Chondrocyte (in vitro differentiated cells): ENCODE results near the gene EXD3. TPM values are rescaled to one million over a fixed set of nuclear protein-coding genes. Genes with fewer than 3 reads are reported as not detected.
A peak's percentile ranks its signal among the peaks of the same experiment; 100 is the strongest.
"Not testable (repeated sequence)": the region's sequence is repeated elsewhere in the genome, so short reads cannot be mapped to it uniquely, and the experiment has no call there.

Experiments
- DNase-seq: peaks from one replicate; pipeline ENCODE4 v3.0.0; 2021; ENCODE audit warnings: mixed read lengths, low spot score
- H3K27ac Mint-ChIP-seq: one replicate; pipeline ENCODE4 v1.8.0; 2021; ENCODE audit warnings: mild to moderate bottlenecking, moderate library complexity, mixed read lengths; ENCODE audit not compliant: unreplicated experiment
- H3K27me3 Mint-ChIP-seq: 2 replicates; pipeline ENCODE4 v1.8.0; 2021; ENCODE audit warnings: low read depth, mixed read lengths
- H3K36me3 Mint-ChIP-seq: 2 replicates; pipeline ENCODE4 v1.8.0; 2021; ENCODE audit warnings: low read depth, mixed read lengths
- H3K4me1 Mint-ChIP-seq: 2 replicates; pipeline ENCODE4 v1.8.0; 2021; ENCODE audit warnings: low read depth, mild to moderate bottlenecking, mixed read lengths
- H3K4me3 Mint-ChIP-seq: one replicate; pipeline ENCODE4 v1.8.0; 2021; ENCODE audit warnings: mild to moderate bottlenecking, moderate library complexity, mixed read lengths; ENCODE audit not compliant: unreplicated experiment
- H3K9me3 Mint-ChIP-seq: 2 replicates; pipeline ENCODE4 v1.8.0; 2021; ENCODE audit warnings: low read depth, mixed read lengths
- microRNA-seq: library from miRNA; unstranded; fragments of <30 nt; microRNA quantifications from one replicate; pipeline ENCODE4 v1.2.0, GENCODE V29; 2020; ENCODE audit warnings: borderline number of aligned reads
- total RNA-seq: library from RNA; stranded (reverse); gene quantifications from 3 replicates; pipeline ENCODE4 v1.2.1, GENCODE V29; 2021
- TF ChIP-seq, protein P1 (sequence below): fragments of 200-600 bp; sonication (generic); IDR thresholded peaks from 2 replicates; pipeline ENCODE4 v1.5.0; 2021; ENCODE audit warnings: antibody characterized with exemption, mild to moderate bottlenecking, moderate library complexity

Gene EXD3
- total RNA-seq, 1 donor from 2014 or later = 11.6 TPM

DNA sequence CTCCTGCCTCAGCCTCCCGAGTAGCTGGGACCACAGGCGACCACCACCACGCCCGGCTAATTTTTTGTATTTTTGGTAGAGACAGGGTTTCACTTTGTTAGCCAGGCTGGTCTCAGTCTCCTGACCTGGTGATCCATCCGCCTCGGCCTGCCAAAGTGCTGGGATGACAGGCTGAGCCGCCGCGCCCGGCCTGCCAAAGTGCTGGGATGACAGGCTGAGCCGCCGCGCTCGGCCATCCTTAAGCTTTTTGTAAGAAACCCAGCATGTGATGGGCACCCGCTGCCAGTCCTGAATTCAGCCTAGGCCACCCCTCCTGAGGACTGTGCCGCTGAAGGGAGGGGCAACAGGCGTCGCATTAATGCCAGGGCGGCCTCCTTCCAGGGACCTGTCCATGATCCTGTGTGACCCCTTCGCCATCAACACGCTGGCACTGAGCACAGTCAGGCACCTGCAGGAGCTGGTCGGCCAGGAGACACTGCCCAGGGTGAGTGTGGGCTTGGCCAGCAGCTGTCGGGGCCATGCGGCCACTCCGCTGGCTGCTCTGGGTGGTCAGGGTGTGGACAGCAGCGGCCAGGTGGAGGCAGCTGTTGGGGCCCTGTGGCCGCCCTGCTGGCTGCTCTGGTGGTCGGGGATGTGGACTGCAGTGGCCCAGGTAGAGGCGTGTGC, 157.3 kb downstream of the EXD3 start:
- H3K27ac Mint-ChIP-seq = no peak overlapping the region
- no peaks in the 10 kb centered on the region for H3K27me3 Mint-ChIP-seq
- H3K9me3 Mint-ChIP-seq = no peaks in the 10 kb centered on the region
- DNase-seq = no peak
- peaks cover 33% of the 10 kb centered on the region for H3K4me1 Mint-ChIP-seq
- TF ChIP-seq, protein P1, sequence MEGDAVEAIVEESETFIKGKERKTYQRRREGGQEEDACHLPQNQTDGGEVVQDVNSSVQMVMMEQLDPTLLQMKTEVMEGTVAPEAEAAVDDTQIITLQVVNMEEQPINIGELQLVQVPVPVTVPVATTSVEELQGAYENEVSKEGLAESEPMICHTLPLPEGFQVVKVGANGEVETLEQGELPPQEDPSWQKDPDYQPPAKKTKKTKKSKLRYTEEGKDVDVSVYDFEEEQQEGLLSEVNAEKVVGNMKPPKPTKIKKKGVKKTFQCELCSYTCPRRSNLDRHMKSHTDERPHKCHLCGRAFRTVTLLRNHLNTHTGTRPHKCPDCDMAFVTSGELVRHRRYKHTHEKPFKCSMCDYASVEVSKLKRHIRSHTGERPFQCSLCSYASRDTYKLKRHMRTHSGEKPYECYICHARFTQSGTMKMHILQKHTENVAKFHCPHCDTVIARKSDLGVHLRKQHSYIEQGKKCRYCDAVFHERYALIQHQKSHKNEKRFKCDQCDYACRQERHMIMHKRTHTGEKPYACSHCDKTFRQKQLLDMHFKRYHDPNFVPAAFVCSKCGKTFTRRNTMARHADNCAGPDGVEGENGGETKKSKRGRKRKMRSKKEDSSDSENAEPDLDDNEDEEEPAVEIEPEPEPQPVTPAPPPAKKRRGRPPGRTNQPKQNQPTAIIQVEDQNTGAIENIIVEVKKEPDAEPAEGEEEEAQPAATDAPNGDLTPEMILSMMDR = no peak
- H3K4me3 Mint-ChIP-seq = no peak overlapping the region
- H3K36me3 Mint-ChIP-seq = peaks cover 13% of the 10 kb centered on the region

DNA sequence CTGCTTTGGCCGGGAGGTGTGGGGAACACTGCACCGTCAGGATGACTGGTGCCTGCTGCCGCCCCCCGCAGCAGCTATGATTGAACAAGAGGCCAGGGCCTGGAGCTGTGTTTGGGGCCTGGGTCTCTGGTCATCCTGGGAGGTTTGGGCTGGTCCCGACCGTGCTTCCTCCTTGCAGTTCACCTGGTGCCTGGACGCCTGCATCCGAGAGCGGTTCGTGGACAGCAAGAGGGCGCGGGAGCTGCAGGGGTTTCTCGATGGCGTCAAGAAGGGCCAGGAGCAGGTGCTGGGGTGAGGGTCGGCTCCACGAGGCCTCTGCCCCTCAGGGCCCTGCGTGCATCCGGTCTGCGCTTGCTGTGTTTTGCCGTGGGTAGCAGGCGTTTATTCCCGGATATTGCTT, 158.9 kb downstream of the EXD3 start:
- Mint-ChIP-seq H3K27me3 (no peaks in the 10 kb centered on the region), H3K4me3 (no peak overlapping the region), H3K9me3 (no peaks in the 10 kb centered on the region), H3K4me1 (peaks cover 24% of the 10 kb centered on the region), H3K27ac (no peak overlapping the region), H3K36me3 (peaks cover 7% of the 10 kb centered on the region)
- DNase-seq = no peak
- TF ChIP-seq, protein P1 = no peak

DNA sequence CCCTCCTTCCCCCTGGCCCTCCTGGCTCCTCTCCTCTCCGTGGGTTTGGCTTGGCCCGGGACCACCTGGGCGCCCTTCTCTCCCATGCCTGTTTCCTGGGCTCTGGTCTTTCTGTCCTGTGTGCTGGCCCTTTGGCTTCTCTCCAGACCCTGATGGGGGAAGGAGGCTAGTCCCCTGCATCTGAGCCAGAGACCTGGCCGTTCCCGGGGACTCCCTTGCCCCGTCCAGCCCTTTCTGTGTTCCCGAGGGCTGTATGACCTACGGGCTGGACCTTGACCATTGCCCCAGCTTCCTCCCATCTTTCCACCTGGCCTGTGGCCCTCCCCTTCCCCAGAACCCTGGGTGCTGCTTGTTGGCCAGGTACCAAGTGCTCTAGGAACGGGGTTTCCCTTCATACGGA, 159.5 kb downstream of the EXD3 start:
- no peaks in the 10 kb centered on the region for H3K9me3 Mint-ChIP-seq
- H3K27me3 Mint-ChIP-seq = no peaks in the 10 kb centered on the region
- H3K27ac Mint-ChIP-seq = no peak overlapping the region
- no peak for DNase-seq
- H3K4me1 Mint-ChIP-seq = peaks cover 19% of the 10 kb centered on the region
- peaks cover 5% of the 10 kb centered on the region for H3K36me3 Mint-ChIP-seq
- H3K4me3 Mint-ChIP-seq = no peak overlapping the region
- TF ChIP-seq, protein P1 = no peak

DNA sequence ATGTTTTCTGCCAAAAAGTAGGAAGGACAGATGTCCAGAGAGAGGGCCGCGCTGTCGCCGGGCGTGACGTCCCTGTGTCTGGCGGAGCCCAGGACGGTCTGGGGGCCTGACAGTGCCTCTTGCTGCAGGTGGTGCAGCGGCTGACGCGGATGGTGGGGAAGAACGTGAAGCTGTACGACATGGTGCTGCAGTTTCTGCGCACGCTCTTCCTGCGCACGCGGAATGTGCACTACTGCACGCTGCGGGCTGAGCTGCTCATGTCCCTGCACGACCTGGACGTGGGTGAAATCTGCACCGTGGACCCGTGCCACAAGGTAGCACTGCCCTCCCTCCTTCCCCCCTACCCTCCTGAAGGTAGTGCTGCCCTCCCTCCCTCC, 160.1 kb downstream of the EXD3 start:
- no peaks in the 10 kb centered on the region for H3K27me3 Mint-ChIP-seq
- no peak for DNase-seq
- no peaks in the 10 kb centered on the region for H3K9me3 Mint-ChIP-seq
- H3K4me1 Mint-ChIP-seq = peaks cover 13% of the 10 kb centered on the region
- peaks cover 4% of the 10 kb centered on the region for H3K36me3 Mint-ChIP-seq
- TF ChIP-seq, protein P1 = no peak
- H3K27ac Mint-ChIP-seq = no peak overlapping the region
- no peak overlapping the region for H3K4me3 Mint-ChIP-seq

DNA sequence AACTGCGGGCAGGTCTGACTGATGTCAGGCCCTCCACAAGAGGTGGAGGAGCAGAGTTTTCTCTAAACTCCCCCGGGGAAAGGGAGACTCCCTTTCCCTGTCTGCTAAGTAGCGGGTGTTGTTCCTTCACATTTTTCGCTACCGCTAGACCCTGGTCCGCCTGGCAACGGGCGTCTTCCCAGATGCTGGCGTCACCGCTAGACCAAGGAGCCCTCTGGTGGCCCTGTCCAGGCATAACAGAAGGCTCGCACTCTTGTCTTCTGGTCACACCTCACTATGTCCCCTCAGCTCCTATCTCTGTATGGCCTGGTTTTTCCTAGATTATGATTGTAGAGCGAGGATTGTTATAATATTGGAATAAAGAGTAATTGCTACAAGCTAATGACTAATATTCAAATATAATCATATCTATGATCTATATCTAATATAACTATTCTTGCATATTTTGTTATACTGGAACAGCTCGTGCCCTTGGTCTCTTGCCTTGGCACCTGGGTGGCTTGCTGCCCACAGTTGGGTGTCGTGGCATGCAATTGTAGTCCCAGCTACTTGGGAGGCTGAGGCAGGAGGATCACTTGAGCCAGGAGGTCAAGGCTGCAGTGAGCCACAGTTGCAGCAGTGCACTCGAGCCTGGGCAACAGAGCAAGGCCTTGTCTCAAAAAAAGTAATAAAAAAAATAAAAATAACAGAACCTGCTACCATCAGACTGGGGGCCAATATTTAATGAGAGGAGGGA, 160.6 kb downstream of the EXD3 start:
- H3K4me1 Mint-ChIP-seq, H3K4me3 Mint-ChIP-seq, H3K27me3 Mint-ChIP-seq, H3K36me3 Mint-ChIP-seq, DNase-seq, H3K9me3 Mint-ChIP-seq: not testable (repeated sequence)
- TF ChIP-seq, protein P1 = peak; percentile 75
- peak overlapping the region; percentile 69 for H3K27ac Mint-ChIP-seq

Small RNA genes lying within 50 kb of the gene (microRNA-seq; reads per million reads assigned to microRNA genes)
- 7.8 reads per million, percentile 15 among the genes with 10 or more reads in this experiment for gene MIR7114

Other genes with a start within 250 kb of the EXD3 start
- gene ANAPC2, start 234.6 kb downstream of the EXD3 start, total RNA-seq = 40.3 to 62.6 TPM (median 41.0 TPM) in 3 replicates
- 54.5 to 57.8 TPM (median 55.5 TPM) in 3 replicates for gene SSNA1, start 234.5 kb downstream of the EXD3 start, total RNA-seq
- 19.5 to 20.0 TPM (median 19.7 TPM) in 3 replicates for gene TPRN, start 222.4 kb downstream of the EXD3 start, total RNA-seq
- gene TMEM203, start 217.5 kb downstream of the EXD3 start, total RNA-seq = 34.9 to 36.8 TPM (median 36.7 TPM) in 3 replicates
- gene NDOR1, start 217.5 kb downstream of the EXD3 start, total RNA-seq = 10.8 to 17.7 TPM (median 13.2 TPM) in 3 replicates
- gene RNF208, start 200.9 kb downstream of the EXD3 start, total RNA-seq = 3.3 to 4.4 TPM (median 3.6 TPM) in 3 replicates
- 0.44 to 0.92 TPM (median 0.79 TPM) in 3 replicates for gene CYSRT1, start 198.0 kb downstream of the EXD3 start, total RNA-seq
- gene RNF224, start 195.7 kb downstream of the EXD3 start, total RNA-seq = 0.22 TPM in 1 of 3 replicates, not detected in the others
- not detected in 3 replicates for gene SLC34A3, start 192.3 kb downstream of the EXD3 start, total RNA-seq
- 117 to 155 TPM (median 121 TPM) in 3 replicates for gene TUBB4B, start 181.9 kb downstream of the EXD3 start, total RNA-seq
- gene STPG3, start 171.9 kb downstream of the EXD3 start, total RNA-seq = not detected in 3 replicates
- 48.0 to 55.1 TPM (median 52.4 TPM) in 3 replicates for gene NELFB, start 167.8 kb downstream of the EXD3 start, total RNA-seq
- 0.85 to 3.5 TPM (median 3.4 TPM) in 3 replicates for gene TOR4A, start 145.4 kb downstream of the EXD3 start, total RNA-seq
- 0.39 to 6.9 TPM (median 6.7 TPM) in 3 replicates for gene NRARP, start 120.9 kb downstream of the EXD3 start, total RNA-seq
- 0.97 to 2.5 TPM (median 2.0 TPM) in 3 replicates for gene NOXA1, start 231 bp upstream of the EXD3 start, total RNA-seq
- gene ENTPD8, start 18.2 kb upstream of the EXD3 start, total RNA-seq = 0.10 TPM in 1 of 3 replicates, not detected in the others
- gene NSMF, start 36.2 kb upstream of the EXD3 start, total RNA-seq = 81.5 to 86.8 TPM (median 86.1 TPM) in 3 replicates
- 3.6 to 4.2 TPM (median 4.1 TPM) in 3 replicates for gene PNPLA7, start 127.2 kb upstream of the EXD3 start, total RNA-seq
- 50.6 to 55.4 TPM (median 53.5 TPM) in 3 replicates for gene MRPL41, start 128.7 kb upstream of the EXD3 start, total RNA-seq
- gene DPH7, start 155.8 kb upstream of the EXD3 start, total RNA-seq = 25.8 to 33.9 TPM (median 27.9 TPM) in 3 replicates
- 32.5 to 34.8 TPM (median 33.0 TPM) in 3 replicates for gene ZMYND19, start 167.3 kb upstream of the EXD3 start, total RNA-seq
- 24.5 to 27.3 TPM (median 27.2 TPM) in 3 replicates for gene ARRDC1, start 182.5 kb upstream of the EXD3 start, total RNA-seq
- 59.6 to 92.3 TPM (median 61.0 TPM) in 3 replicates for gene EHMT1, start 195.8 kb upstream of the EXD3 start, total RNA-seq